Measurements from ENCODE around the gene PPP5C. TPM values are rescaled to one million over a fixed set of nuclear protein-coding genes. Genes with fewer than 3 reads are reported as not detected.
A peak's percentile ranks its signal among the peaks of the same experiment; 100 is the strongest.
"Not testable (repeated sequence)": the region's sequence is repeated elsewhere in the genome, so short reads cannot be mapped to it uniquely, and the experiment has no call there.

The PPP5C gene
- total RNA-seq, 1 donor from 2014 or later = 48.9 TPM

GRCh38 chr19:46393456-46394401 lies 46.8 kb downstream of the PPP5C start:
- Histone ChIP-seq H3K27ac (no peak overlapping the region), H3K4me1 (peaks cover 18% of the 10 kb centered on the region), H3K27me3 (ENCODE audit: low read depth) (no peaks in the 10 kb centered on the region), H3K4me3 (no peak overlapping the region), H3K36me3 (peaks cover 38% of the 10 kb centered on the region), H3K9me3 (no peaks in the 10 kb centered on the region)
- TF ChIP-seq CTCF (IDR thresholded peaks at IDR 0.05) = no peak
- DNase-seq (peak; percentile 30), ATAC-seq (no peak)
- intact Hi-C loops (cut with DNase I) = no loop called here

- Histone ChIP-seq H3K4me1 (peaks cover 18% of the 10 kb centered on the region), H3K27ac (no peak overlapping the region), H3K4me3 (no peak overlapping the region), H3K9me3 (no peaks in the 10 kb centered on the region), H3K27me3 (ENCODE audit: low read depth) (no peaks in the 10 kb centered on the region), H3K36me3 (peaks cover 33% of the 10 kb centered on the region)
- DNase-seq = peak; percentile 21
- TF ChIP-seq CTCF (IDR thresholded peaks at IDR 0.05) = no peak
- intact Hi-C loops (cut with DNase I) = no loop called here
- ATAC-seq = no peak
Observed at GRCh38 chr19:46394402-46394797, 47.5 kb downstream of the PPP5C start.

- peak; percentile 32 for DNase-seq
- ATAC-seq; H3K4me3 ChIP-seq; H3K4me1 ChIP-seq; H3K36me3 ChIP-seq; H3K27ac ChIP-seq; H3K9me3 ChIP-seq; intact Hi-C loops (cut with DNase I): not testable (repeated sequence)
- H3K27me3 ChIP-seq (ENCODE audit: low read depth) = peaks cover 14% of the 10 kb centered on the region
Observed at GRCh38 chr19:46397801-46398479, 51.1 kb downstream of the PPP5C start.

GRCh38 chr19:46402725-46403124 lies 55.8 kb downstream of the PPP5C start:
- Histone ChIP-seq H3K4me1 (peaks cover 15% of the 10 kb centered on the region), H3K27ac (no peak overlapping the region), H3K4me3 (no peak overlapping the region), H3K9me3 (no peaks in the 10 kb centered on the region), H3K36me3 (no peaks in the 10 kb centered on the region), H3K27me3 (ENCODE audit: low read depth) (peaks cover 51% of the 10 kb centered on the region)
- intact Hi-C loops (cut with DNase I) = loop anchor here (10.0 kb wide), 1 partner anchor 82 kb away; no protein-coding TSS in a partner anchor
- ATAC-seq (no peak), DNase-seq (peak; percentile 24)
- no peak for TF ChIP-seq CTCF (IDR thresholded peaks at IDR 0.05)

- Histone ChIP-seq H3K27me3 (ENCODE audit: low read depth) (peaks cover 61% of the 10 kb centered on the region), H3K27ac (peak overlapping the region; percentile 38), H3K36me3 (no peaks in the 10 kb centered on the region), H3K4me3 (peak overlapping the region; percentile 54), H3K9me3 (no peaks in the 10 kb centered on the region), H3K4me1 (peaks cover 22% of the 10 kb centered on the region)
- ATAC-seq = peak; percentile 58 to 60
- DNase-seq = peak; percentile 59
- intact Hi-C loops (cut with DNase I) = loop anchor here (10.0 kb wide), 1 partner anchor 81 kb away; no protein-coding TSS in a partner anchor
- peak; percentile 31 for TF ChIP-seq CTCF (IDR thresholded peaks at IDR 0.05)
Observed at GRCh38 chr19:46404055-46404752, 57.3 kb downstream of the PPP5C start.

All from lower lobe of right lung (tissue), 2 donors.